ENCODE data around the gene LPAR5. TPM values are rescaled to one million over a fixed set of nuclear protein-coding genes. Genes with fewer than 3 reads are reported as not detected.

Gene LPAR5
- total RNA-seq, 2 donors from 2014 or later, result 1.8 to 2.9 TPM

DNA sequence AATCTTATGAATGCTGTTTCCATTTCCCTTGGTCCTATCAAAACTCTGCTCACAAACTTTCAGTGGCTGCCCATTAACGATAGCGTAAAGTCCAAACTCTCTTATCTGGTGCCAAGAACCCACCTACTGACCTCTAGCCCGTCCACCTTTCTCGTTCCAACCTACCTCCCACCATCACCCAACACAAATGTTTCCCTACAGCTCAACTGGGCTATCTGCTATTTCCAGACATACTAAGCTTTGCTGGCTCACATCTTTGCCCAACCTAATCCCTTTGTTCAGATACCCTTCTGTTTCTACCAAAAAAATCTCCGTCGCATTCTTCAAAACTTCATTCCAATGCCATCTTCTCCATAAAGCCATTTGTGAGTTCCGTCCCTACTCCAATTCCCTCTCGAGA is 60.1 kb downstream of the LPAR5 start:
- ATAC-seq, result no peak
- intact Hi-C loops (cut with DNase I), result no loop called here
- DNase-seq, result no peak

DNA sequence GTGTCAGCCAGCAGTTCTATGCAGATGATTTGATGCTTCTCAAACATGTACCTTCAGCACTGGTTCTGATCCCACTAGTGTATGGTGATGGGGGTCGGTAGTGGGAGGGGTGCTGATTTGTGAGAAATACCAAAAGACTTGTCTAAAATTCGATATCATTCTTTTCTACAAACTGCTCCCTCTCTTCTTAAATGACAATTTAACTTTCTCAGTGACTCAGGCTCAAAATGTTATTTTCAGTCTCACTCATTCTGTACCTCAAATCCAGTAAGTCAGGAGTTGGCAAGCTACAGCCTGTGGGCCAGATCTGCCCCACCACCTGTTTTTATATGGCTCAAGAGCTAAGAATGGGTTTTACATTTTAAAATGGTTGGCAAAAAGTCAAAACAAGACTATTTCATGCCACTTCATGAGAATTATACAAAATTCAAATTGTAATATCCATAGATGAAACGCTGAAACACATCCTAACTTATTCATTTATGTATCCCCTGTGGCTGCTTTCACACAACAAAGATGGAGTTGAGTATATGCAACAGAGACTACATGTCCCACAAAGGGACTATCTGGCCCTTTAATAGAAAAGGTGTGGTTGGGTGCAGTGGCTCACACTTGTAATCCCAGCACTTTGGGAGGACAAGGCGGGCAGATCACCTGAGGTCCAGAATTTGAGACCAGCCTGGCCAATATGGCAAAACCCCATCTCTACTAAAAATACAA is 61.0 kb downstream of the LPAR5 start:
- intact Hi-C loops (cut with DNase I), result no loop called here
- no peak for DNase-seq

DNA sequence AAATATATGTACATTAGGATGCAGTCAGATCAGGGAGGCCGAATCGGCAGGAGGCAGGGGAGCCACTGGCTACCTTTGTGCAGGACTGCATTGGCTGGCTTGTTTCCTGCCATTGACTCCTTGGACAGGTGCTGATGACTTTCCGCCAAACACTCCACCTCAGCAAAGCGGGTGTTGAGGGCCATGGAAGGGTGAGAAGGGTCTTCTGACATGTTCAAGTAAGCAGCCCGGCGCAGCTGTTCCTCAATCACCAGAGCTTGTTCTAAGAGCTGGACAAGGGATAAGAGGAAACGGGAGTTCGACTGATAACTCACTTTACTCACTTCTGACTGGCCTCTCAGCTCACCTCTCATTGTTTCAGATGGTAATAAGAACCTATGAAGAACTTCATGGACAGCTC is 62.8 kb downstream of the LPAR5 start:
- ATAC-seq (no peak), DNase-seq (no peak)
- intact Hi-C loops (cut with DNase I), result no loop called here

More for the DNA sequence above, 61.0 kb downstream of the LPAR5 start:
- no peak for ATAC-seq

DNA sequence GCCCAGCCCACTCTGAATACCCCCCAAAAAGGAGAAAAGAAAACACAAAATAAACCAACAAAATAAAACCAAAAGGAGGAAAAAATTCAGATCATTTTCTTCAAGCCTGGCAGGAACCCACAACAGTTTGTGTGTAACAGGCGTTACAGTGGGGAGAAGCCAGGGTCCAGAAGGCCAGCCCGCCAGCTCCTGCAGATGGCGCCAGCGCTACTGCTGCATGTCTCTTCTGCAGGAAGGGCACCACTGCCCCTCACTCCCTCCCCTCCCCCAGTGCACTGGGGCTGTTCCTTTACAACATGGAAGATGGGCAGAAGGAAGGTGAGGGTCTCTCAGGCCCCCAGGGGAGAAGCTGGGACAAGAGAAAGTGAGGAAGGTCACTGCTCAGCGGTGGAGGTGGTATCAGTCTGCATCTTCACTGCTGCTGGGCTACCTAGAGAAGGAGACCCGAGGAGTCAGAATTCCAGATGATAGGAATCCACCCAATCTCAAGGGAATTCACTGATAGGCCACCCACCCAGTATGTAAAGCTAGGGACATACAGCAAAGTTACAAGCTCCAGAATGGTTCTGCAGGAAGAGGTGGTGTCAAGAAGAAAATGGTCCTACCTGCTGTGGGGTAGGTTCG is 65.4 kb downstream of the LPAR5 start:
- intact Hi-C loops (cut with DNase I), result no loop called here
- DNase-seq (peak; percentile 51), ATAC-seq (no peak)

DNA sequence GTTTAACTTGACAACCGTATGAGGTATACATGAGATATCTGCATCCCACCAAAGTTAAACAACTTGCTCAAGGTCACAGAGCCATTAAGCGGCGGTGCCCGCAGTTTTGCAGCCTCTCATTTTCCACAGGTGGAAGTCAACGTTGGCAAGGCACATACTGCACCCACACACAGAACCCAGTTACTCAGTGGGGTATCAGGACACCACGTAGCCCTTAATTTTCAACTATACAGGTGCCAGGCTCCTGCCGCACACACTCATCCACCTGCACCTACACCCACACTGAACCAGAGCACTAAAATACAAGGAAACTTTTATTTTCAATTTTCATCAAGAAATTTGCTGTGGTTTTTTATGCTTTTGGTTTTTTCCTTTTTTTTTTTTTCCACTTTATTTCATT is 66.0 kb downstream of the LPAR5 start:
- intact Hi-C loops (cut with DNase I), result loop anchor here in 1 of 2 donors (5.0 kb wide), 1 partner anchor 38 kb away; the partner anchor contains the start of gene CHD4
- ATAC-seq (no peak), DNase-seq (no peak)

DNA sequence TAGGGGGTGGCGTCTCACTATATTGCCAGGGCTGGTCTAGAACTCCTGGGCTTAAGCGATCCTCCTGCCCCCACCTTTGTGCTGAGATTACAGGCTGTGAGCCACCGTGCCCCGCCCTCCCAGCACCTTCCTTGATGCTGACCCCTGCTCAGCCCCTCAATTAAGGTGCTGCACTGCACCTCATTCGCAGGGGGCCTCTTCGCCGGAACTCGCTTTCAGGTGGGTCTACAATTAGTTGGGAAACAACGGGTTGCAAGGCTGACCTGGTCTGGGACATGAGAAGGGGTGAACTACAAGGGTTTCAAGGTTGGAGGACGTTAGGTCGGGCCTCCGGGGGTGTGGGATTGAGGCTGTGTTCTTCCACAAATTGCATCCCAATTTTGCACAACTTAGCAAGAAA is 66.4 kb downstream of the LPAR5 start:
- DNase-seq, result no peak
- intact Hi-C loops (cut with DNase I), result loop anchor here in 1 of 2 donors (5.0 kb wide), 1 partner anchor 38 kb away; the partner anchor contains the start of gene CHD4
- no peak for ATAC-seq

Other genes starting within 250 kb of the LPAR5 start
- gene CD27, start 191.0 kb downstream of the LPAR5 start, total RNA-seq, result under 1 TPM; 0.26 to 0.35 TPM
- gene TAPBPL, start 183.9 kb downstream of the LPAR5 start, total RNA-seq, result 10 to 100 TPM; 11.8 to 15.2 TPM
- 1 to 10 TPM; 3.6 to 6.2 TPM for gene VAMP1, start 165.3 kb downstream of the LPAR5 start, total RNA-seq
- gene MRPL51, start 142.7 kb downstream of the LPAR5 start, total RNA-seq, result 100 to 1,000 TPM; 202 to 203 TPM
- 10 to 100 TPM; 12.4 to 15.8 TPM for gene NCAPD2, start 141.9 kb downstream of the LPAR5 start, total RNA-seq
- 1,000 to 10,000 TPM; 3,044 to 4,078 TPM for gene GAPDH, start 101.4 kb downstream of the LPAR5 start, total RNA-seq
- 10 to 100 TPM; 18.1 to 19.5 TPM for gene IFFO1, start 79.9 kb downstream of the LPAR5 start, total RNA-seq
- gene NOP2, start 67.7 kb downstream of the LPAR5 start, total RNA-seq, result 10 to 100 TPM; 16.0 to 30.5 TPM
- 100 to 1,000 TPM; 117 to 151 TPM for gene CHD4, start 28.6 kb downstream of the LPAR5 start, total RNA-seq
- under 1 TPM; 0.60 to 0.88 TPM for gene ACRBP, start 11.5 kb upstream of the LPAR5 start, total RNA-seq
- gene ING4, start 27.2 kb upstream of the LPAR5 start, total RNA-seq, result 10 to 100 TPM; 16.8 to 28.5 TPM
- 10 to 100 TPM; 28.3 to 31.2 TPM for gene ZNF384, start 53.4 kb upstream of the LPAR5 start, total RNA-seq
- under 1 TPM; 0.18 to 0.42 TPM for gene PIANP, start 64.9 kb upstream of the LPAR5 start, total RNA-seq
- gene COPS7A, start 88.1 kb upstream of the LPAR5 start, total RNA-seq, result 10 to 100 TPM; 61.3 to 71.2 TPM
- gene MLF2, start 117.2 kb upstream of the LPAR5 start, total RNA-seq, result 100 to 1,000 TPM; 118 to 149 TPM
- gene PTMS, start 130.4 kb upstream of the LPAR5 start, total RNA-seq, result 100 to 1,000 TPM; 164 to 189 TPM
- under 1 TPM; 0.62 to 0.97 TPM for gene LAG3, start 136.6 kb upstream of the LPAR5 start, total RNA-seq
- 10 to 100 TPM; 11.6 to 24.2 TPM for gene CD4, start 153.6 kb upstream of the LPAR5 start, total RNA-seq
- 1 to 10 TPM; 5.3 to 8.4 TPM for gene GPR162, start 185.9 kb upstream of the LPAR5 start, total RNA-seq
- 10 to 100 TPM; 13.2 to 22.3 TPM for gene P3H3, start 192.4 kb upstream of the LPAR5 start, total RNA-seq
- 1 to 10 TPM; 2.3 to 5.8 TPM for gene GNB3, start 205.0 kb upstream of the LPAR5 start, total RNA-seq
- gene CDCA3, start 215.3 kb upstream of the LPAR5 start, total RNA-seq, result under 1 TPM in 1 of 2 donors, not detected in 1; 0.82 TPM
- gene USP5, start 216.2 kb upstream of the LPAR5 start, total RNA-seq, result 10 to 100 TPM; 63.4 to 65.4 TPM
- 100 to 1,000 TPM; 642 to 858 TPM for gene TPI1, start 231.6 kb upstream of the LPAR5 start, total RNA-seq
- 1 to 10 TPM; 3.7 to 4.1 TPM for gene SPSB2, start 237.3 kb upstream of the LPAR5 start, total RNA-seq